CD14-positive monocyte (primary cell): ENCODE results near the gene STAT6. TPM values are rescaled to one million over a fixed set of nuclear protein-coding genes. Genes with fewer than 3 reads are reported as not detected.
A peak's percentile ranks its signal among the peaks of the same experiment; 100 is the strongest.

ENCODE experiments used
- DNase-seq, 3 donors: peaks; one replicate each; pipeline ENCODE4 v3.0.0-alpha.2; 2011 to 2022
- H2AFZ ChIP-seq: 2 replicates; pipeline ENCODE4 v1.6.0; 2012; ENCODE audit warnings: mild to moderate bottlenecking, low read depth, low read length, inconsistent platforms; ENCODE audit not compliant: insufficient read depth, poor library complexity, severe bottlenecking
- H3K27ac ChIP-seq, 2 donors: 1 replicate in 1 of 2; 2 replicates in 1 of 2; pipeline ENCODE4 v1.5.1; 2012 to 2013; ENCODE audit warnings: low read length in 2 of 2, control low read depth in 1 of 2, inconsistent platforms in 1 of 2, low read depth in 1 of 2, mild to moderate bottlenecking in 1 of 2
- H3K27me3 ChIP-seq, 2 donors: one replicate each; pipeline versions ENCODE4 v1.6.0 to v1.6.1; 2011 to 2013; ENCODE audit warnings: low read length in 2 of 2; ENCODE audit not compliant: control insufficient read depth in 2 of 2, insufficient read depth in 2 of 2
- H3K36me3 ChIP-seq, 2 donors: replicated peaks in 1 of 2; 1 replicate in 1 of 2; 2 replicates in 1 of 2; pipeline versions ENCODE4 v1.5.1 to v1.6.1; 2012 to 2013; ENCODE audit warnings: low read length in 2 of 2, control low read depth in 1 of 2, inconsistent platforms in 1 of 2, mild to moderate bottlenecking in 1 of 2; ENCODE audit not compliant: insufficient read depth in 2 of 2, control insufficient read depth in 1 of 2
- H3K4me1 ChIP-seq, 2 donors: 1 replicate in 1 of 2; 2 replicates in 1 of 2; pipeline versions ENCODE4 v1.5.1 to v1.6.1; 2012 to 2013; ENCODE audit warnings: low read length in 2 of 2, control low read depth in 1 of 2, inconsistent platforms in 1 of 2, mild to moderate bottlenecking in 1 of 2, moderate library complexity in 1 of 2; ENCODE audit not compliant: insufficient read depth in 2 of 2, control insufficient read depth in 1 of 2
- H3K4me2 ChIP-seq: replicated peaks from 2 replicates; pipeline ENCODE3; 2012; ENCODE audit warnings: low read length, moderate library complexity, mild to moderate bottlenecking; ENCODE audit not compliant: poor library complexity, severe bottlenecking; ENCODE audit errors: extremely low read depth
- H3K4me3 ChIP-seq, 3 experiments: fragments of 200-600 bp in 1 of 3; sonication (generic) in 1 of 3; replicated peaks in 1 of 3; 1 replicate in 2 of 3; 2 replicates in 1 of 3; pipeline ENCODE4 v1.5.1; 2011 to 2013; ENCODE audit warnings: low read length in 3 of 3, mild to moderate bottlenecking in 3 of 3, control low read depth in 2 of 3, low read depth in 2 of 3, inconsistent platforms in 1 of 3, moderate library complexity in 1 of 3
- H3K79me2 ChIP-seq: 2 replicates; pipeline ENCODE4 v1.6.0; 2012; ENCODE audit warnings: mild to moderate bottlenecking, control low read depth, inconsistent platforms, low read length, moderate library complexity; ENCODE audit not compliant: insufficient read depth
- H3K9ac ChIP-seq: 2 replicates; pipeline ENCODE4 v1.6.0; 2017; ENCODE audit warnings: low read length, mild to moderate bottlenecking; ENCODE audit not compliant: insufficient read depth, poor library complexity, severe bottlenecking
- H3K9me3 ChIP-seq, 2 donors: replicated peaks in 1 of 2; 1 replicate in 1 of 2; 2 replicates in 1 of 2; pipeline versions ENCODE4 v1.5.1 to v1.6.1; 2012 to 2013; ENCODE audit warnings: low read length in 2 of 2, control low read depth in 1 of 2; ENCODE audit not compliant: control insufficient read depth in 1 of 2, insufficient read depth in 1 of 2
- H4K20me1 ChIP-seq: 2 replicates; pipeline ENCODE4 v1.6.0; 2012; ENCODE audit warnings: mild to moderate bottlenecking, low read length, control low read depth, moderate library complexity; ENCODE audit not compliant: insufficient read depth
- H3K27ac Mint-ChIP-seq, 7 donors: one replicate each; pipeline ENCODE4 v1.8.0; 2020; ENCODE audit warnings: mild to moderate bottlenecking in 7 of 7, mixed read lengths in 7 of 7, moderate library complexity in 6 of 7, inconsistent platforms in 2 of 7
- H3K27me3 Mint-ChIP-seq, 3 donors: one replicate each; pipeline ENCODE4 v1.8.0; 2021 to 2022; ENCODE audit warnings: low read depth in 3 of 3, mild to moderate bottlenecking in 3 of 3, mixed read lengths in 3 of 3, moderate library complexity in 3 of 3, inconsistent platforms in 1 of 3
- H3K36me3 Mint-ChIP-seq, 2 donors: one replicate each; pipeline ENCODE4 v1.8.0; 2020; ENCODE audit warnings: mixed read lengths in 2 of 2, inconsistent platforms in 1 of 2, mild to moderate bottlenecking in 1 of 2
- H3K4me1 Mint-ChIP-seq: one replicate; pipeline ENCODE4 v1.8.0; 2020; ENCODE audit warnings: mild to moderate bottlenecking, mixed read lengths
- H3K4me3 Mint-ChIP-seq, 2 donors: one replicate each; pipeline ENCODE4 v1.8.0; 2020; ENCODE audit warnings: mild to moderate bottlenecking in 2 of 2, mixed read lengths in 2 of 2, moderate library complexity in 1 of 2
- H3K9me3 Mint-ChIP-seq, 7 donors: one replicate each; pipeline ENCODE4 v1.8.0; 2020 to 2022; ENCODE audit warnings: mixed read lengths in 7 of 7, mild to moderate bottlenecking in 6 of 7, moderate library complexity in 6 of 7, inconsistent platforms in 2 of 7
- CTCF ChIP-seq: fragments of 200-600 bp; IDR thresholded peaks from one replicate; pipeline ENCODE4 v1.8.0; 2022; ENCODE audit warnings: antibody characterized with exemption, mild to moderate bottlenecking
- WGBS: methylation state at CpG from one replicate; pipeline ENCODE4 v1.1.5; 2013; ENCODE audit warnings: missing lambda C conversion rate; ENCODE audit not compliant: insufficient coverage; 5-methylcytosine and 5-hydroxymethylcytosine counted together
- intact Hi-C, 2 donors: fragments of 100-400 bp; cut with micrococcal nuclease; formaldehyde crosslinking; loops; one replicate each; pipeline versions ENCODE4 v1.15.0 to v1.15.1; 2023
- polyA plus RNA-seq, 3 donors: library from polyadenylated mRNA; depleted of rRNA in 1 of 3; unstranded in 2 of 3; stranded (reverse) in 1 of 3; fragments of 300-500 nt in 2 of 3; fragments of >200 nt in 1 of 3; fragmentation: Illumina TruSeq in 2 of 3; gene quantifications; 1 replicate in 2 of 3; 2 replicates in 1 of 3; pipeline ENCODE4 v1.2.3, GENCODE V29; 2012 to 2021

STAT6 gene
- polyA plus RNA-seq, 3 donors: 132 to 637 (median 154) TPM

- peak overlapping the region; percentile 71 for H3K9ac ChIP-seq
- peaks cover 41% of the 10 kb centered on the region for H4K20me1 ChIP-seq
- no peak for TF ChIP-seq CTCF
- no peaks in the 10 kb centered on the region for H3K27me3 ChIP-seq
- Mint-ChIP-seq H3K4me1 (peaks cover 55% of the 10 kb centered on the region), H3K4me3 (peak overlapping the region; percentile 90 to 93), H3K27me3 (peaks cover 0 to 12% (median 10%) of the 10 kb centered on the region in 3 donors), H3K9me3 (peaks cover 0 to 2% (median 0%) of the 10 kb centered on the region in 7 donors), H3K36me3 (peaks cover 19 to 20% of the 10 kb centered on the region in 2 donors), H3K27ac (peak overlapping the region; percentile 74 to 92 (median 82))
- no peaks in the 10 kb centered on the region for H3K79me2 ChIP-seq
- peak; percentile 36 to 49 (median 38) for DNase-seq
- H3K4me1 ChIP-seq: peaks cover 58 to 65% of the 10 kb centered on the region in 2 donors
- peak overlapping the region; percentile 53 for H2AFZ ChIP-seq
- peaks cover 8 to 10% of the 10 kb centered on the region in 2 donors for H3K36me3 ChIP-seq
- H3K9me3 ChIP-seq: no peaks in the 10 kb centered on the region
- peak overlapping the region; percentile 64 to 86 (median 77) for H3K4me3 ChIP-seq
- intact Hi-C loops: no loop called here
- H3K27ac ChIP-seq: peak overlapping the region; percentile 18 to 36
- 1% methylated on average over 24 of the region's 45 CpGs for WGBS
- H3K4me2 ChIP-seq: peak overlapping the region; percentile 97
Measured at GRCh38 chr12:57089271-57090245, 21.6 kb downstream of the STAT6 start.

- Histone ChIP-seq H3K79me2 (no peaks in the 10 kb centered on the region), H3K4me3 (peak within 1 kb of the TSS; percentile 77 to 90 (median 86)), H4K20me1 (peaks cover 32% of the 10 kb centered on the region), H2AFZ (peak within 1 kb of the TSS; percentile 76), H3K9ac (peak within 1 kb of the TSS; percentile 77), H3K9me3 (no peaks in the 10 kb centered on the region), H3K36me3 (peaks cover 8 to 10% of the 10 kb centered on the region in 2 donors), H3K27me3 (no peaks in the 10 kb centered on the region), H3K4me2 (peak within 1 kb of the TSS; percentile 97), H3K4me1 (peaks cover 48 to 55% of the 10 kb centered on the region in 2 donors), H3K27ac (peak within 1 kb of the TSS; percentile 88 to 96)
- peaks cover 47% of the 10 kb centered on the region for H3K4me1 Mint-ChIP-seq
- intact Hi-C loops: no loop called here
- peak; percentile 94 to 96 (median 95) for DNase-seq
- peaks cover 19 to 20% of the 10 kb centered on the region in 2 donors for H3K36me3 Mint-ChIP-seq
- H3K9me3 Mint-ChIP-seq: peaks cover 0 to 2% (median 0%) of the 10 kb centered on the region in 7 donors
- H3K27ac Mint-ChIP-seq: peak within 1 kb of the TSS; percentile 94 to 98 (median 97)
- peaks cover 0 to 12% (median 10%) of the 10 kb centered on the region in 3 donors for H3K27me3 Mint-ChIP-seq
- under 1% methylated on average over 65 of the region's 91 CpGs for WGBS
- no peak for TF ChIP-seq CTCF
- H3K4me3 Mint-ChIP-seq: peak within 1 kb of the TSS; percentile 90 to 93
Measured at GRCh38 chr12:57088354-57089270, 22.6 kb downstream of the STAT6 start, which contains the start of gene NAB2. Gene NAB2 (plus strand): TSS chr12:57089114. CDS start chr12:57089272, 158 bp downstream.
